ENCODE measurements around the gene IL1RAPL2.
"Not testable (repeated sequence)": the region's sequence is repeated elsewhere in the genome, so short reads cannot be mapped to it uniquely, and the experiment has no call there.

The IL1RAPL2 gene

GRCh38 chrX:105636667-105637066 is 1070.7 kb downstream of the IL1RAPL2 start:
- DNase-seq: peak in 1 of 2 experiments; percentile 12

GRCh38 chrX:105645667-105646357 is 1079.8 kb downstream of the IL1RAPL2 start:
- no peak for DNase-seq

- DNase-seq: no peak
These were observed 1080.8 kb downstream of the IL1RAPL2 start for GRCh38 chrX:105646592-105647372.

- DNase-seq: no peak
These were observed 1081.8 kb downstream of the IL1RAPL2 start for GRCh38 chrX:105647749-105648148.

- no peak for DNase-seq
These were observed 1082.7 kb downstream of the IL1RAPL2 start for GRCh38 chrX:105648732-105649131.

- no peak for DNase-seq
These were observed 1084.6 kb downstream of the IL1RAPL2 start for GRCh38 chrX:105650577-105650976.

GRCh38 chrX:105650986-105651385 is 1085.0 kb downstream of the IL1RAPL2 start:
- DNase-seq: no peak

- no peak for DNase-seq
These were observed 1087.9 kb downstream of the IL1RAPL2 start for GRCh38 chrX:105653891-105654290.

- DNase-seq: no peak
These were observed 1092.1 kb downstream of the IL1RAPL2 start for GRCh38 chrX:105658136-105658535.

- DNase-seq: no peak
These were observed 1096.2 kb downstream of the IL1RAPL2 start for GRCh38 chrX:105662248-105662647.

- no peak for DNase-seq
These were observed 1098.2 kb downstream of the IL1RAPL2 start for GRCh38 chrX:105664243-105664642.

- DNase-seq: not testable (repeated sequence)
These were observed 1118.3 kb downstream of the IL1RAPL2 start for GRCh38 chrX:105684288-105684687.

- DNase-seq: no peak
These were observed 1128.8 kb downstream of the IL1RAPL2 start for GRCh38 chrX:105694839-105695238.

- no peak for DNase-seq
These were observed 1129.5 kb downstream of the IL1RAPL2 start for GRCh38 chrX:105695451-105695850.

GRCh38 chrX:105696870-105697269 is 1130.9 kb downstream of the IL1RAPL2 start:
- DNase-seq: no peak

GRCh38 chrX:105697984-105698781 is 1132.2 kb downstream of the IL1RAPL2 start:
- no peak for DNase-seq

- DNase-seq: no peak
These were observed 1134.3 kb downstream of the IL1RAPL2 start for GRCh38 chrX:105700331-105700730.

GRCh38 chrX:105701310-105702052 is 1135.5 kb downstream of the IL1RAPL2 start:
- peak in 1 of 2 experiments; percentile 39 for DNase-seq

GRCh38 chrX:105703876-105704275 is 1137.9 kb downstream of the IL1RAPL2 start:
- no peak for DNase-seq

GRCh38 chrX:105706041-105706440 is 1140.0 kb downstream of the IL1RAPL2 start:
- no peak for DNase-seq

GRCh38 chrX:105711805-105712204 is 1145.8 kb downstream of the IL1RAPL2 start:
- DNase-seq: no peak

- no peak for DNase-seq
These were observed 1149.7 kb downstream of the IL1RAPL2 start for GRCh38 chrX:105715746-105716145.

Measured in NCI-H526 (cell line).